ENCODE measurements around the gene XPNPEP2. TPM values are rescaled to one million over a fixed set of nuclear protein-coding genes. Genes with fewer than 3 reads are reported as not detected.
A peak's percentile ranks its signal among the peaks of the same experiment; 100 is the strongest.

XPNPEP2 gene
- total RNA-seq, 1 donor from 2014 or later = not detected

GRCh38 chrX:129787336-129788055, 48.7 kb downstream of the XPNPEP2 start:
- peak; percentile 65 for FAIRE-seq
- TF ChIP-seq, protein P1, sequence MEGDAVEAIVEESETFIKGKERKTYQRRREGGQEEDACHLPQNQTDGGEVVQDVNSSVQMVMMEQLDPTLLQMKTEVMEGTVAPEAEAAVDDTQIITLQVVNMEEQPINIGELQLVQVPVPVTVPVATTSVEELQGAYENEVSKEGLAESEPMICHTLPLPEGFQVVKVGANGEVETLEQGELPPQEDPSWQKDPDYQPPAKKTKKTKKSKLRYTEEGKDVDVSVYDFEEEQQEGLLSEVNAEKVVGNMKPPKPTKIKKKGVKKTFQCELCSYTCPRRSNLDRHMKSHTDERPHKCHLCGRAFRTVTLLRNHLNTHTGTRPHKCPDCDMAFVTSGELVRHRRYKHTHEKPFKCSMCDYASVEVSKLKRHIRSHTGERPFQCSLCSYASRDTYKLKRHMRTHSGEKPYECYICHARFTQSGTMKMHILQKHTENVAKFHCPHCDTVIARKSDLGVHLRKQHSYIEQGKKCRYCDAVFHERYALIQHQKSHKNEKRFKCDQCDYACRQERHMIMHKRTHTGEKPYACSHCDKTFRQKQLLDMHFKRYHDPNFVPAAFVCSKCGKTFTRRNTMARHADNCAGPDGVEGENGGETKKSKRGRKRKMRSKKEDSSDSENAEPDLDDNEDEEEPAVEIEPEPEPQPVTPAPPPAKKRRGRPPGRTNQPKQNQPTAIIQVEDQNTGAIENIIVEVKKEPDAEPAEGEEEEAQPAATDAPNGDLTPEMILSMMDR (IDR thresholded peaks at IDR 0.05; ENCODE audit: insufficient read depth, low read depth, low read length) = no peak
- TF ChIP-seq EZH2 (IDR thresholded peaks at IDR 0.05; ENCODE audit: insufficient read depth, low read length) = no peak
- Histone ChIP-seq H2AFZ (ENCODE audit: low read depth, low read length) (no peak overlapping the region), H3K27ac (ENCODE audit: low read depth, low read length) (no peak overlapping the region), H4K20me1 (ENCODE audit: insufficient read depth, low read length) (no peaks in the 10 kb centered on the region), H3K4me1 (ENCODE audit: insufficient read depth, low read length) (no peaks in the 10 kb centered on the region), H3K4me3 (ENCODE audit: insufficient read depth, low read depth, low read length) (no peak overlapping the region), H3K27me3 (ENCODE audit: insufficient read depth, low read length) (no peaks in the 10 kb centered on the region), H3K79me2 (ENCODE audit: insufficient read depth, low read length) (no peaks in the 10 kb centered on the region), H3K9me3 (ENCODE audit: insufficient read depth, low read depth, low read length) (no peaks in the 10 kb centered on the region), H3K36me3 (ENCODE audit: insufficient read depth, low read length) (no peaks in the 10 kb centered on the region), H3K9ac (ENCODE audit: low read length) (no peak overlapping the region), H3K4me2 (ENCODE audit: low read length) (no peak overlapping the region)
- Mint-ChIP-seq H3K27ac (ENCODE audit: unreplicated experiment) (no peak overlapping the region), H3K4me3 (ENCODE audit: unreplicated experiment) (no peak overlapping the region), H3K27me3 (ENCODE audit: low read depth, unreplicated experiment) (peaks cover 4% of the 10 kb centered on the region), H3K4me1 (ENCODE audit: low read depth, unreplicated experiment) (no peaks in the 10 kb centered on the region), H3K9me3 (ENCODE audit: unreplicated experiment) (no peaks in the 10 kb centered on the region), H3K36me3 (ENCODE audit: low read depth, unreplicated experiment) (no peaks in the 10 kb centered on the region)
- DNase-seq (ENCODE audit: low read depth) = no peak

DNA sequence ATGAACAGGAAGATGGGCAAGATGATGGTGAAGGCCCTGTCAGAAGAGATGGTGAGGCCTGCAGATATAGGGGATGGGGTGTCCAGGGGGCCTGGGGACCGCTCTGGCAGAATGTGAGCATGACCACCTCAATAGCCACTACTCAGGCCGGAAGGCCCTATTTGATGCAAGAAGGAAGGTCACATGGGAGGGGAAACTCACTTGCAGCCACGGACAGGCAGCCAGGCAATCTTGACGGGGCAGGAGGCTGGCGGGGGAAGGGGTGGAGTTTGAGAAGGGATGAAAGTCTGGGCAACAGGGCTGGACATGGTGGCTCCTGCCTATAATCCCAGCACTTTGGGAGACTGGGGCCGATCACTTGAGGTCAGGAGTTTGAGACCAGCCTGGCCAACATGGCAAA, 49.7 kb downstream of the XPNPEP2 start:
- no peaks in the 10 kb centered on the region for H3K36me3 Mint-ChIP-seq (ENCODE audit: low read depth, unreplicated experiment)
- no peak overlapping the region for H3K4me2 ChIP-seq (ENCODE audit: low read length)
- H3K27me3 Mint-ChIP-seq (ENCODE audit: low read depth, unreplicated experiment) = peaks cover 2% of the 10 kb centered on the region
- no peak overlapping the region for H3K4me3 Mint-ChIP-seq (ENCODE audit: unreplicated experiment)
- H3K9ac ChIP-seq (ENCODE audit: low read length) = no peak overlapping the region
- TF ChIP-seq EZH2 (IDR thresholded peaks at IDR 0.05; ENCODE audit: insufficient read depth, low read length) = no peak
- TF ChIP-seq, protein P1 (IDR thresholded peaks at IDR 0.05; ENCODE audit: insufficient read depth, low read depth, low read length) = no peak
- H3K27ac ChIP-seq (ENCODE audit: low read depth, low read length) = no peak overlapping the region
- no peak overlapping the region for H3K4me3 ChIP-seq (ENCODE audit: insufficient read depth, low read depth, low read length)
- no peaks in the 10 kb centered on the region for H3K27me3 ChIP-seq (ENCODE audit: insufficient read depth, low read length)
- H3K79me2 ChIP-seq (ENCODE audit: insufficient read depth, low read length) = no peaks in the 10 kb centered on the region
- H3K36me3 ChIP-seq (ENCODE audit: insufficient read depth, low read length) = no peaks in the 10 kb centered on the region
- H2AFZ ChIP-seq (ENCODE audit: low read depth, low read length) = no peak overlapping the region
- H3K4me1 Mint-ChIP-seq (ENCODE audit: low read depth, unreplicated experiment) = no peaks in the 10 kb centered on the region
- no peaks in the 10 kb centered on the region for H3K9me3 ChIP-seq (ENCODE audit: insufficient read depth, low read depth, low read length)
- H3K27ac Mint-ChIP-seq (ENCODE audit: unreplicated experiment) = no peak overlapping the region
- H4K20me1 ChIP-seq (ENCODE audit: insufficient read depth, low read length) = no peaks in the 10 kb centered on the region
- H3K9me3 Mint-ChIP-seq (ENCODE audit: unreplicated experiment) = no peaks in the 10 kb centered on the region
- no peaks in the 10 kb centered on the region for H3K4me1 ChIP-seq (ENCODE audit: insufficient read depth, low read length)
- FAIRE-seq (peak; percentile 5), DNase-seq (ENCODE audit: low read depth) (no peak)

DNA sequence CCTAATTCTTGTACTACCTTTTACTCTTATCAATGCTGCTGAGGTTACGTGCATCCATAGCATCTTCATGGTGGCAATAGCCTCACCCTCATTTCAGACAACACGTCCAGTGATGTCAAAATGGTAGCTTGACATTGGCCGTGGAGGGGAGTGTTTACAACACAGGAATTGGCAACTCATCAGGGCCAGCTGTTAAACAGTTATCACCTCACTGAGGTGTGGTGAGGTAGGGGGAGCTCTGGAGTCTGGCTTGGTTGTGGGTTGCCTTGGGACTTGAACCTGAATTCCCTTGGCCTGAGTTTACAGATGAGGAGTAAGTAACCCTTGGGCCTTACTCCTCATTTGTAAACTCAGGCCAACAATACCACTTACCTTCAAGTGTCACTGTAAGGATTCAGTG, 51.4 kb downstream of the XPNPEP2 start:
- Histone ChIP-seq H3K36me3 (ENCODE audit: insufficient read depth, low read length) (no peaks in the 10 kb centered on the region), H3K9ac (ENCODE audit: low read length) (no peak overlapping the region), H3K27me3 (ENCODE audit: insufficient read depth, low read length) (no peaks in the 10 kb centered on the region), H3K4me3 (ENCODE audit: insufficient read depth, low read depth, low read length) (no peak overlapping the region), H3K27ac (ENCODE audit: low read depth, low read length) (no peak overlapping the region), H3K4me2 (ENCODE audit: low read length) (no peak overlapping the region), H3K4me1 (ENCODE audit: insufficient read depth, low read length) (no peaks in the 10 kb centered on the region), H4K20me1 (ENCODE audit: insufficient read depth, low read length) (no peaks in the 10 kb centered on the region), H2AFZ (ENCODE audit: low read depth, low read length) (no peak overlapping the region), H3K79me2 (ENCODE audit: insufficient read depth, low read length) (no peaks in the 10 kb centered on the region), H3K9me3 (ENCODE audit: insufficient read depth, low read depth, low read length) (no peaks in the 10 kb centered on the region)
- Mint-ChIP-seq H3K4me1 (ENCODE audit: low read depth, unreplicated experiment) (no peaks in the 10 kb centered on the region), H3K36me3 (ENCODE audit: low read depth, unreplicated experiment) (no peaks in the 10 kb centered on the region), H3K27ac (ENCODE audit: unreplicated experiment) (no peak overlapping the region), H3K9me3 (ENCODE audit: unreplicated experiment) (no peaks in the 10 kb centered on the region), H3K4me3 (ENCODE audit: unreplicated experiment) (no peak overlapping the region), H3K27me3 (ENCODE audit: low read depth, unreplicated experiment) (peaks cover 2% of the 10 kb centered on the region)
- TF ChIP-seq, protein P1 (IDR thresholded peaks at IDR 0.05; ENCODE audit: insufficient read depth, low read depth, low read length) = no peak
- TF ChIP-seq EZH2 (IDR thresholded peaks at IDR 0.05; ENCODE audit: insufficient read depth, low read length) = no peak
- FAIRE-seq (no peak), DNase-seq (ENCODE audit: low read depth) (no peak)
